NCI-H2196 treated with DMSO at 0.1 percent for 48 hours (cell line): ENCODE results near the gene SCN2A.

Source experiments
- DNase-seq: peaks from one replicate; lab custom pipeline; 2025; ENCODE audit not compliant: unreplicated experiment; lab: John Stamatoyannopoulos, UW

SCN2A gene

DNA sequence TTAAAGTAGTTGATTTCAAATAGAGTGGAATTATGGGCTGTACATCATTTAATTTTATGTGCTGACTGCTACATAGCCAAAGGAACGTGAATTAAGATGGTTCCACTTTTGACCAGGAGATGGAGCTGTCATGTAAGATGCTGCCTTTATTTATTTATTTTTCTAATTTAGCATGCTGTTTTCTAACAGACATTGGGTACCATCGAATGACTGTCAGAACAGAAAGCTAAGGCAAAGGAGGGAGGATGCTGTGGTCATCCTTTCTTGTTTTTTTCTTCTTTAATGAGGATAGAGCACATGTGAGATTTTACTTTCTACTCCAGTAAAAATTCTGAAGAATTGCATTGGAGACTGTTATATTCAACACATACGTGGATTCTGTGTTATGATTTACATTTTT is at the start of gene SCN2A:
SCN2A (plus strand) TSS at position 185 of the 400 bp plus-strand sequence. CDS start 56,410 bp downstream, outside the sequence.
- peak; percentile 77 for DNase-seq

DNA sequence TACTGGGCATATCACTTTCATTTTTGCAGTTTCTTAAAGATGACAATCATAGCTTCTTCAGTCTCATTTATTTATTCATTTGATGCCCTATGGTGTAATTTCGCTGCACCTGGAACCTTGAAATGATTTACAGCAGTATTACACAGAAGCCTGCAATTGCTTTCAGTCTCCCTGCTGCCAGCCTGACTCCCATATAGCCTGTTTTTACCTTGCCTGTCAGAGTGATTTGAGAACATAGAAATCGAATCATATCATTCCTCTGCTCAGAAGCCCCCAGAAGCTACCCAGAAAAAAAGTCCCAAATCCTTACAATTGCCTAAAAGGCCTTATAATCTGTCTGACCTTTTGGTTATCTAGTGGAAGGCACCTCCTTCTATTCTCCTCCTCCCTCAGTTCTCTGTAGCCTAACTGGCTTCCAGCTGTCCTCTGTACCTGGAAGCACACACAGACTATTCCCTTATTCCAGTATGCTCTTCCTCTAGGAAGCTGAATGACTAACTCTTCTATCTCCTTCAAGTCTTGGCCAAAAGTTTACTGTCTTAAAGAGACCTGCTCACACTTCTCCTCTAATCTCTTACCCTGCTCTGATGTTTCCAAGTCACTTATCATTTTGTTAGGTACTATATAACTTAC is 48.0 kb upstream of the SCN2A start:
- no peak for DNase-seq

DNA sequence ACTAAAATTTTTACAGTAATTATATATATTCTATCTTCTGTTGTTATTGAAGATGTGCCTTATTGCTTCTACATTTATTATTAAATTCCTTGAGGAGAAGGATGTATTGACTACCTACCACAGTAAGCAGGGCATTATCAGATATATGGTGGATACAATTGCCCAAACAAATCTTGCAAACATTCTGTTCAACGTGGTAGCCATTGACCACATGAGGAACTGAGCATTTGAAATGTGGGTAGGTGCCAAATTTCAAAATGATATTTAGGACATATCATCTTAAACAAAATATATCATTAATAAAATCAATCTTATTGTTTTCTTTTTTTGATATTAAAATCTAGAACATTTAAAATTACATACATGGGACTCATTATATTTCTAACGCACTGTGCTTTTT is 46.5 kb upstream of the SCN2A start:
- DNase-seq: no peak

DNA sequence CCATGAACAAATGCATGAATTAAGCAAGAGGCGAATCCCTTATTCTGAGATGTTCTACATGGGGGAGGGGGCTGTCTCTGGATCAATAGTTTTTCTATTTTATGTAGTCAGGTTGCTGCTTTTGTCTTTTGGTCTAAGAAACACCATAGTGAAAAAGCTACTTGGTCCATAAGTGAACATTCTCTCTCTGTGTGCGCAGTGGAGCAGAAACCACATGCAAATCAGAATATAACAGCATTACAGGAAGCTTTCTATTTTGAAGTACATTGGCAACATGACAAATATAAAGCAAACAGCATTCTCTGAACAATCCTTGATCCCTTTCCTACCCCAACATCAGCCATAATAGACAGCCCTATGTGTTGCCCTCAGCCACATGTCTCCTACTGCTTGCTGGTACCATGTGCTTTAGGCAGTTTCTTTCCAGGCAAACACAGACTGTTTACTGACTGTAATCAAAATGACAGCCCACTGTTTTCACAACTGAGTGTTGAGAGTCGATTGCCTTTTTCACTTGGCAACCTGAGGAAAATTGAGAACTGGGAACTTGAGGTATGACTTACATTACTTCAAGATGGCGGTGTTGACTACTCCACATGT is 45.9 kb upstream of the SCN2A start:
- peak; percentile 70 for DNase-seq

DNA sequence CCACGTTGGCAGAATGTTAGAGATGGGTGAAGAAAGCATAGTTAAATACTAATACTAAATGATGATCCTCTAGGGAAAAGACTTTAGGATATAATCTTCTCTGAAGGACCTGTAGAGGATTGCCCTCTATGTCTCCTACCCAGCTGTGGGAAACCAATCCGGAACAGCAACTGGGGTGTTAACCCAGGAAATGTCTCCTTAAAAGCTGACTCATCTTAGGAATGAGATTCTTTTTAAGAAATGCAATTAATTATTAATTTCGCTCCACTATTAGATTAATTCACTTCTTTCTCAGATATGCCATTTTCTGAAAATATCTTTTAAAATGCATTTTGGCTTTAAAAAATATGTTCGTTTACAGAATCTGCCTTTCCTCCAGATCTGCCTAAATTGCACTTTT is 42.8 kb upstream of the SCN2A start:
- no peak for DNase-seq

DNA sequence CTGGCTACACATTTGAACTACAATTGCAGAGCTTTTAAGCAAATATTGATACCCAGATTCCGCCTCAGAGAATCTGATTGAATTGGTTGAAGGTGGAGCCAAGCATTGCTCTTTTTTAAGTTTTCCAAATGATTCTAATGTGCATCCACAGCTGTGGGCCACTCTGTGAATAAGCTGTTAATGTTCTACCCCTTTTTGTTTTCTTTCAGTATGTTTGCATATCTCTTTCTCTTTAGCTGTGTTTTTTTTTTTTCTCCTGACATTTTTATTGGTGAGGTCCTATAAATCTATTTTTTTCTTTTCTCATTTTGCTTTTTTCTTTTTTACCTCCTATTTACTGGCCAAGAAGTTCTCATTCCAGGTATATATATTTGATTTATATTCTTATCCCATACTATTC is 41.9 kb upstream of the SCN2A start:
- no peak for DNase-seq

DNA sequence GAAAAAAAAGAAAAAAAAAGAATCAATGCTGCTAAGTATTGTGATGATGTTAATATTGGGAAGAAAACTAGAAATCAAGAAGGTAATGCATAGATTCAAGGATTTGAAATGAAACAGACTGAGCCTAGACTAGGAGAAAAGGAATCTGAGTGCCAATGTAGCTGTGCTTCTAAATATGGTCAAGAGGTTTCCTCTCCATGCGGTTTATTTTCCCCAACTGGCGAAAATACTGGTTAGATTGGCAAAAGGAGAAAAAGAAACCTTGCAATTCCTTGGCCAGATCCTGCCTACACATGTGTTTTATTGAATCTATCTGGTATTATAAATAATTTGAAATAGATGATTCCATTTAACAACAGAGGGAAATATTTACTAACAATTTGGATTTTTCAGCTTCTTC is 41.0 kb upstream of the SCN2A start:
- no peak for DNase-seq

DNA sequence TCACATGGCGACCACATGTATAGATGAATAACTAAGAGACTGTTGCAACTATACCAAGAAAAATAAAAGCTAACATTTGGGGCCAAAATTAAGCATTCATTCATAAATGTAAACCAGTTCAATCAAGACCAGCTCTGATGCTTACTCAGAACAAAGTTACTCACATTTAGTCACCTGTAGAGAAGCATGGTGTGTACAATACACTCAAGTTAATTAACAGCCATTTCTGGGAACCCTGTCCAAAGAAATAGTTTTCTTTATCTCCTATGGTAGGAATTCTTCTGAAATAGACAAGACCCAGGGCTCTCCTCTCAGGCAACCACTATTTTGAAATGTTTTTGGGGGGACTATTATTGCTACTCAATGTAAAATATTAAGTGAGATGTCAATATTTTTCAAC is 37.0 kb upstream of the SCN2A start:
- DNase-seq: no peak

DNA sequence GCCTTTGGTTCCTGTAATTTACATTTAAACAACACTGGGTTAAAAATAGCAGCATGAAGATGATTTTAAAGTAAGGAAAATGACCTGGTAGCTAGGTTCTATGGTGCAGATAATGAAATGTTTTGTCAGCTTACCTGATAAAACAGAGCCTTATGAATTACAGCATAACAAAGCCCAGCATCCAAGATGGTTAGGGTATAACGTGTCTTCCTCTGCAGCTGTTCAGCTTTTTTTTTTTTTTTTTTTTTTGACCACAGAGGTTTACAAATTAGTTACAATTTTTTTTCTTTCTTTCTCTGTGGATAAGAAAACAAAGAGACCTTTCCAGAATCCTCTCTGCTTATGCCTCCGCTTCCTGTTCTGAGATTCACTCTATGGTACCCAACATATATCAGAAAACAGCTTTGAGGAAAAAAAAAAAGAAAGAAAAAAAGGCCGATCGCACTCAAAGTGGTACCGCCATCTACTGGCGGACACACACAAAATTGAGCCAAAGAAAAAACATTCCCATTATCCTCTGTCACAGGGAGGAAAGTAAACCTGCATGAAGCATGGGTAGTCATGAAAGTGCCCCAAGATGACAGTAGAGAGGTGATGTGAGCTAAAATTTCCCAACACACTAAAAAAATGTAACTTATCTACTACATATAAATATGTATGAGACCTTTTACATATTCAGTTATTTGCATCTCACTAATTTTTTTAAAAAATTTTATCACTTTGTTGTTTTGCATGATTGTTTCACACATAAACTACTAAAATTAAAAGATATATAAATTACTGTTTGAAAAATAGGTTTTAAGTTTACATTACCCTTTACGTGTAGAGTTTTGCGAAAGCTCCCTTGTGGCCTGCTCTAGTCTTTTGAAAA is 35.3 kb upstream of the SCN2A start, which contains the start of gene SCN3A:
SCN3A (minus strand) TSS at position 362 of the 871 bp plus-strand sequence. CDS start 27,656 bp downstream, outside the sequence.
- peak; percentile 45 for DNase-seq

DNA sequence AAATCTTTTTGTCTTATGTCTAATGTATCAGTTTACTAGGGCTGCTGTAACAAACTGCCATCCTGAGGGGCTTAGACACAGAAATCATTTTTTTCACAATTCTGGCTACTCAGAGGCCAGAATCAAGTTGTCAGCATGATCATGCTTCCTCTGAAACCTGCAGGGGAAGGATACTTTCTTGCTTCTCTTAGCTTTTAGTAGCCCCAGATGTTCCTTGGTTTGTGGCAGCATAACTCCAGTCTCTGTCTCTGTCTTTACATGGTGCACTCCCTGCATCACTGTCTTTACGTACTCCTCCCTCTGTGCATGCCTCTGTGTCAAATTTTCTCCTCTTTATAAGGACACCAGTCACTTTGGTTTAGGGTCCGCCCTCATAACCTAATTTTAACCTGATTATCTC is 33.3 kb upstream of the SCN2A start:
- no peak for DNase-seq

DNA sequence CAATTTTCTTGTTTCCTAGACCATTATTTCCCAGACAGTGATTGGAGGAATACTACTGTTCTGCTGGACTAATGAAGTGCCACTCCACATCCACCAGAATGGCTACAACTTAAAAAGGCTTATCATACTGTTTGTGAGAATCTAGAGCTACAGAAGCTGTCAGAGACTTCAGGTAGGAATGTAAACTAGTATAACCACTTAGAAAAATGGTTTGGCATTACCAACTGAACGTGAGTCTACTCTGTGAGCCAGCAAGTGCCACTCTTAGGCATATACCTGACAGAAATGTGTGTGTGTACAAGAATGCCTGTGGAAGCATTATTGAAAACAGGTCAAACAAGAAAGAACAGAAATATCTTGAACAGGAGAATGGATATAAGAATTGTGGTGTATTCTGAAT is 31.1 kb upstream of the SCN2A start:
- no peak for DNase-seq

DNA sequence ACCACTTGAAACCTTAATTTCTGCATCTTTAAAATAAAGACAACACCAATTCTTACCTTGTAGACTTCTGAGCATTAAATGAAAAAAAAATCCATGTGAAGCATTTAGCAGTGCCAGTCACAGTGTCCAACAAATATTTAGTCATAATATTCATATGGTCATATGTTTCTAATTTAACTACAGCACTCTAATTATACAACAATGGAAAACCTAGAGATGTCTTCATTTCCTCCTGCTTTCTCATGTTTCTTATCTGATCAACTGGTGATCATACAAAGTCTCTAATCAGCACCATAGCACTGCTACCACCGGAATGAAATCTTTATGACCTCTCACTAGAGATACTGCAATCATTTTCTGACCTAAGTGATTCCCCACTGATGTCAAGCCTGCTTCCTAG is 25.1 kb upstream of the SCN2A start:
- no peak for DNase-seq

DNA sequence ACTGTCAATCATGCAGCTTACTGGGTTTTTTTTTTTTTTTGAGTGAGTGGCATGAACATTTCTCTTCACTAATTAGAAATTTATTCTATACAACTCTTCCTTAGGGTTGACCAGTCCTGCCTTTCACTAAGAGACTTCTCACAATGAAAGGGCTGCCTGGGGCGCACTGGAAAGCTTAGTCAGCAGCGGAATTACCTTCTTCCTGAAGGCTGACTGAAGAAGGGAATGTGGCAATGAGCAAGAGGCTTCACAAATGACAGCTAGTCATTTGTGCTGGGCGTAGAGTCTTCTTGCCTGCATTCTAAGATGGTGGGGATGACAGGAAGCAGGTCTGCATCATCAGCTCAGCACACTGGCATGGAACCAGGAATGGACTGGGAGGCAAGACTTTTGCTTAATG is 19.7 kb upstream of the SCN2A start:
- no peak for DNase-seq

DNA sequence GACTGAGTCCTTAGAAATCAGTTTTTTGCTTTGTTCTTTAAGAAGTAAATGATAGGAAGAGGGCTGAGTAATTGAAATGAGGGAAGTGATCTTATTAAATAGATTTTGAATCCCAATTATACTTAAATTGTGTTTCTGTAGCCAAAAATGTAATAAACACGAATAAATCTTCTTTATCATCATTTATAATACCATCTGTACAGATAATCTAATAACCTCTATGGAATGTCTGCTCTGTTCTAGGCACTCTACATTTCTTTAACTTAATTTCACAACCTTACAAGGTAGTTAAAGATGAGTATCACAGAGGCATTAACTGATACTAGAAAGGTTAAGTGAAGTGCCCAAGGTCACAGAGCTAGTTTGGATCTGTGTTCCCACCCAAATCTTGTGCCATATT is 14.3 kb upstream of the SCN2A start:
- DNase-seq: no peak

DNA sequence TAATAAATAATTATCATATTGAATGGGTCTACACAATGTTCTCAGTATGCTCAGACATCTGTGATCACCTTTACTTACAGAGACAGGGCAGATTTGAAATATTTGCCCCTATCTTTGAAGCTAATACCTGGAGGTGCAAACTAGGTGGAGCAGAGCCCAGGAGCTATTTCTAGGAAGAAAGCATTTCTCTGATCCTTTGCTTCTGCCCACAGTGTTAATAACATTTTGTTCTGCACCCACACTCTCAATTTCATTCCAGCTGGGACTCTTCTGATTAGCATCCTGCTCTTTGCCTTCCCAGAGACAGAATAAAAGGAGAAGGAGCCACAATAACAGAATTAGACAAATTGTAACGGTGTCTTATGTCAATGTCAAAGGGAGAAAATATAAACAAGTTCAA is 11.6 kb upstream of the SCN2A start:
- DNase-seq: no peak

DNA sequence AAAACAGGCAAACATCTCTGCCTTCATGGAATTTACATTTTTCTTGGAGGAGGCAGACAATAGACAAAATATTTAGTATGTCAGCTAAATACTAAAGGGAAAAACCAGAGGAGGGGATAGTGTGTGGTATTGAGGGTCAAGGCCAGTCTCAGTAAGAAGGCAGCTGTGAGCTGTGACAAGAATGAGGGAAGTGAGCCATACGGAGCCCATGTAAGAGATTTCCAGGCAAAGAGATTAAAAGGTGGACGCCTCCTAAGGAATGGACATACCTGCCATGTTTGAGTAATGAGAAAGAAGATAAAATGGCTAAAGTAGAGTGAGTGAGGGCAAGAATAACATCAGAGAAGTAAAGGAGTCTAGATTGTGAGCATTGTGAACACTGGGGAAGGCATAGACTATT is 2.2 kb upstream of the SCN2A start:
- no peak for DNase-seq

DNA sequence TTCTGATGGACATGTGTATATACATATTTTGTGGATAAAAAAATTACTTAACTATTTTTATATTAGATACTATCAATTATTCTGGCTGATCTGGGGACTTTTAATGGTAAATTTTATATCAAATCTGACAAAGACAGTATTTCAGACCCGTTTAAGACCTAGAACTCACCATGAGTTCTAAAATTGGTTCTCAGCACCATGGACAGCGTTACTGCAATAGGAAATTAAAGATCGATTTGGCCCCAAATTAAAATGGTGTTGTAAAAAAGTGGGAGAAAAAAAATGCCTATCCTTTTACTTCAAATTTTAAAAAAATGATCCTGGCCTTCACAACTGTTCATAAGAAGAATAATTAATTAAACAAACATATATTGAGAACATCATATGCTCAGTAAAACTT is 919 bp upstream of the SCN2A start:
- DNase-seq: no peak

DNA sequence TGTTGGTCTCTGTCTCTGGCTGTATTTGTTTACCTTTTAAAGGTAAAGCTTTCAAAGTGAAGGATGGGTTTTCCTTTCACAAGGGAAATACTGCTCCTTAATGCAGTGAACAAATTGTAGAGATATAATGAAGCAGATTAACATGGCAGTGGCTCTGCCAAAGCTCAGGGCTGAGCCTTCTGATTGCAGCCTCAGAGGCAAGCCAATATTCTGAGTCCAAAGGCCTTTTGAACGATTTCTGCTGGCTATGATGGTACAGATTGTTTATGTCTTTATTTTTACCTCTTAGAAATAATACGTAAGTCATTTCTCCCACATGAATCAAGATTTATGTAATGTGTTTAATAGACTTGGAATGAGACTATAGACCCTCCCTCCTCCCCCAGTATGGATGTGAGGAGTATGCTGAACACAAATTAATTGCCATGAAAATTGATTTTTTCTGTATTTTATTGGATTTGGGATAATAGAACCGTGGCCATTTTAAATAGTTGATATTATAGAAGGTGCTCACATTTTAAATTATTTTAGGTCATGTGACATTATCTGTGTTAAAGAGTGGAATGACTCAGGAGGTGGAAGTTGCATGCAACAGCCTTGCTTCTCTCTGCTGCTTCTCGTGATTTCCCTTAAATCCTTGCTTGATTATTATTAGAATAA is 772 bp downstream of the SCN2A start:
- DNase-seq: no peak

DNA sequence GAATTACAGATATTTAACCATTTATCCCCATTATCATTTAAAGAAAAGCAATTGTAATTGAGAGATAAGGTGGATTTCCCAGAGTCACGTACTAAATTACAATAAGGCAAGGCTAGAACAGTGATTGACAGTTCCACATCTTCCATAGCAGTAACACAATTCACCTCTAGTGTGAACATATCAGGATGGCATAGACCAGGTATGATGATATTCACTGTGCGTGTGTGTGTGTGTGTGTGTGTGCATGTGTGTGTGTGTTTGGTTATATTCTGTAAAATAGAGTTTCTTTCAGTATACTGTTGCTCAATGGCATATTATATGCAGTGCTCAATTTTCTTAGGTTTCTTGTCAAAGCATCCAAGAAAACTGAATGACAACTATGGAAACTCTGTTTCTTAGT is 1.7 kb downstream of the SCN2A start:
- DNase-seq: no peak

DNA sequence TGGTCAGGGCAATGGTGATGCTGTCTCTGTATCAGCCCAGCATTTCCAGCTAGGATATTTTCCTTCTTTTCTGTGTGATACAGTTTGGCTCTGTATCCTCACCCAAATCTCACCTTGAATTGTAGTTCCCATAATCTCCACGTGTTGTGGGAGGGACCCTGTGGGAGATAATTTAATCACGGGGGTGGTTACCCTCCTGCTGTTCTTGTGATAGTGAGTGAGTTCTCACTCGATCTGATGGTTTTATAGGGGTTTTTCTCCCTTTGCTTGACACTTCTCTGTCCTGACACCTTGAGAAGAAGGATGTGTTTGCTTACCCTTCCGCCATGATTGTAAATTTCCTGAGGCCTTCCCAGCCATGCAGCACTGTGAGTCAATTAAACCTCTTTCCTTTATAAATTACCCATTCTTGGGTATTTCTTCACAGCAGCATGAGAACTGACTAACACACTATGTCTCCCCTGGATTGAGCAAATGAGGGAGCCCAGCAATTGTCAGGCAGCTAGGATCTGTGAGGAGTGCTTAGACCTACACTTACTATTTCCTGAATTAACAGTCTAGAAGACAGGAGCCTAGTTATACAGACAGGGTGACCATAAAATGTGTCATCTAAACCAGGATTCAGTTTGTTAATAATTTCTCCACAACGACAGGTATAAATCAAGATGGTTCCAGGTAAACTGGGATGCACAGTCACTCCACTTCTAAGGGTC is 6.0 kb downstream of the SCN2A start:
- DNase-seq: no peak

DNA sequence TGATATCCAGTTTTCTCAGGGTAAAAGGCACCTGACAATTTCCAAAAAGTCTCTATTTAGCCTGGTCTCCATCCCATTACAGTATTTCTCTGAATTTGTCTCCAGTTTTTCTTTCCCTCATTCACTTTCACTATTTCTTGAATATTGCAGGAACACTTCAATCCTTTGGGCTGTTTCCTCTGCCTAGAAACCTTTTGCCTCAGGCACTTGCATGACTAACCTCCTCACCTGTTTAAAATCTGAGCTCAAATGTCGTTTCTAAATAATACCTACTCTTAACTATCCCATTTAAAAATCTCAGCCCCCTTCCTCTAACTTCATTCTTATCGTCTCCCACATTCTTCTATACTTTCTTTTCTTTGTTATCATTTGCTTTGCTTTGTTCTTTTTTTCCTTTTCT is 9.0 kb downstream of the SCN2A start:
- no peak for DNase-seq
